ENCODE results near the gene PABPN1. TPM values are rescaled to one million over a fixed set of nuclear protein-coding genes. Genes with fewer than 3 reads are reported as not detected.

PABPN1 gene
- total RNA-seq, 1 donor from 2014 or later = 355 TPM

DNA sequence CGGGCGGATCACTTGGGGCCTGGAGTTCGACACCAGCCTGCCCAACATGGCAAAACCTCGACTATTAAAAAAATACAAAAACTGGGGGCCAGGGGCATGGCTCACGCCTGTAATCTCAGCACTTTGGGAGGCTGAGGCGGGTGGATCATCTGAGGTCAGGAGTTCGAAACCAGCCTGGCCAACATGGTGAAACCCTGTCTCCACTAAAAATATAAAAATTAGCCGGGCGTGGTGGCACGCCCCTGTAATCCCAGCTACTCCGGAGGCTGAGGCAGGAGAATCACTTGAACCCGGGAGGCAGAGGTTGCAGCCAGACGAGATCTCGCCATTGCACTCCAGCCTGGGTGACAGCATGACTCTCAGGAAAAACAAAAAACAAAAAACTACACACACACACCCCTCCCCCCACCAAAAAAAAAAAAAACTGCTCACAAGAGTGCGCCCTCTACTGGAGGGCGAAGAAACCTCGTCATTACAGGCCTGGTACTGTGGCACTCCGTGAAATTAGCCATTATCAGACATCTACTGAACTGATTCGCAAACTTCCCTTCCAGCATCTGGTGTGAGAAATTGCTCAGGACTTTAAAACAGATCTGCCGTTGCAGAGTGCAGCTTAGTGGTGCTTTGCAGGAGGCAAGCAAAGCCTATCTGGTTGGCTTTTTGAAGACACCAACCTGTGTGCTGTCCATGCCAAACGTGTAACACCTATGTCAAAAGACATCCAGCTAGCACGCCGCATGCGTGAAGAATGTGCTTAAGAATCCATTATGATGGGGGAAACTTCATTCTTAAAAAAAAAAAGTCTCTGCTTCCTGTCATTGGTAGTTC is 26.3 kb upstream of the PABPN1 start:
- DNase-seq = peak; percentile 41
- peaks cover 9% of the 10 kb centered on the region for H3K9me3 Mint-ChIP-seq (ENCODE audit: unreplicated experiment)
- no peak overlapping the region for H3K27ac Mint-ChIP-seq (ENCODE audit: unreplicated experiment)
- peaks cover 15% of the 10 kb centered on the region for H3K27me3 Mint-ChIP-seq (ENCODE audit: unreplicated experiment)
- TF ChIP-seq, protein P1, sequence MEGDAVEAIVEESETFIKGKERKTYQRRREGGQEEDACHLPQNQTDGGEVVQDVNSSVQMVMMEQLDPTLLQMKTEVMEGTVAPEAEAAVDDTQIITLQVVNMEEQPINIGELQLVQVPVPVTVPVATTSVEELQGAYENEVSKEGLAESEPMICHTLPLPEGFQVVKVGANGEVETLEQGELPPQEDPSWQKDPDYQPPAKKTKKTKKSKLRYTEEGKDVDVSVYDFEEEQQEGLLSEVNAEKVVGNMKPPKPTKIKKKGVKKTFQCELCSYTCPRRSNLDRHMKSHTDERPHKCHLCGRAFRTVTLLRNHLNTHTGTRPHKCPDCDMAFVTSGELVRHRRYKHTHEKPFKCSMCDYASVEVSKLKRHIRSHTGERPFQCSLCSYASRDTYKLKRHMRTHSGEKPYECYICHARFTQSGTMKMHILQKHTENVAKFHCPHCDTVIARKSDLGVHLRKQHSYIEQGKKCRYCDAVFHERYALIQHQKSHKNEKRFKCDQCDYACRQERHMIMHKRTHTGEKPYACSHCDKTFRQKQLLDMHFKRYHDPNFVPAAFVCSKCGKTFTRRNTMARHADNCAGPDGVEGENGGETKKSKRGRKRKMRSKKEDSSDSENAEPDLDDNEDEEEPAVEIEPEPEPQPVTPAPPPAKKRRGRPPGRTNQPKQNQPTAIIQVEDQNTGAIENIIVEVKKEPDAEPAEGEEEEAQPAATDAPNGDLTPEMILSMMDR (IDR thresholded peaks at IDR 0.05; ENCODE audit: partially characterized antibody, unreplicated experiment) = peak; percentile 93
- peaks cover 9% of the 10 kb centered on the region for H3K36me3 Mint-ChIP-seq (ENCODE audit: unreplicated experiment)
- peaks cover 5% of the 10 kb centered on the region for H3K4me1 Mint-ChIP-seq (ENCODE audit: low read depth, unreplicated experiment)
- peak overlapping the region; percentile 36 for H3K4me3 Mint-ChIP-seq (ENCODE audit: unreplicated experiment)

DNA sequence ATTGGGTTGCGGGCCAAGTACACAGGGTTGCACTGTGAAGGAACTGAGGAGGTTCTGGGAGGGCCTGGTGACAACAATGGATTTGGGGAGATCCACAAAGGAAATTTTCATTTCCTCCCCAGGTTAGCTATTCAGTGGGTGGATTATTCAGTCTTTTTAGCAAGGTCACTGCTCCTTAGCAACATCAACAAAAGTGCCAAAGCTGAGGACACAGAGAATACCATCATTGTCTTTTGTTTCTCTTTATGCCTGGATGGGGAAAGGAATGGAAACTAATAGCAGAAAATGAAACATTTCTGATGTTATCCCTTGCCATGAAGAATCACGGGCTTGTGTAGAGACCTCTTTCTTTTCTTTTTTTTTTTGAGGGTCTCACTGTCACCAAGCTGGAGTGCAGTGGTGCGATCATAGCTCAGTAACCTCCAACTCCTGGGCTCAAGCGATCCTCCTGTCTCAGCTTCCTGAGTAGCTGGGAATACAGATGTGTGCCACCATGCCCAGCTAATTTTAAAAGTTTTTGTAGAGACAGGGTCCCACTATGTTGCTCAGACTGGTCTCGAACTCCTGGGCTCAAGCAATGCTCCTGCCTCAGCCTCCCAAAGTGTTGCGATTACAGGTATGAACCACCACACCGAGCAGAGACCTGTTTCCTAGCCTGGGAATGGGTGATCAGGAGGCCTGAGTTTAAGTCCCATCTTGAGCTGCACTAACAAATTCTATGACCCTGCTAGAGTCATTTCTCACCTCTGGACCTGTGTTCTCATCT is 25.1 kb upstream of the PABPN1 start:
- TF ChIP-seq, protein P1 (IDR thresholded peaks at IDR 0.05; ENCODE audit: partially characterized antibody, unreplicated experiment) = no peak
- DNase-seq = no peak
- Mint-ChIP-seq H3K4me1 (ENCODE audit: low read depth, unreplicated experiment) (peaks cover 8% of the 10 kb centered on the region), H3K27me3 (ENCODE audit: unreplicated experiment) (peaks cover 19% of the 10 kb centered on the region), H3K27ac (ENCODE audit: unreplicated experiment) (no peak overlapping the region), H3K36me3 (ENCODE audit: unreplicated experiment) (peaks cover 9% of the 10 kb centered on the region), H3K9me3 (ENCODE audit: unreplicated experiment) (peaks cover 16% of the 10 kb centered on the region), H3K4me3 (ENCODE audit: unreplicated experiment) (no peak overlapping the region)

DNA sequence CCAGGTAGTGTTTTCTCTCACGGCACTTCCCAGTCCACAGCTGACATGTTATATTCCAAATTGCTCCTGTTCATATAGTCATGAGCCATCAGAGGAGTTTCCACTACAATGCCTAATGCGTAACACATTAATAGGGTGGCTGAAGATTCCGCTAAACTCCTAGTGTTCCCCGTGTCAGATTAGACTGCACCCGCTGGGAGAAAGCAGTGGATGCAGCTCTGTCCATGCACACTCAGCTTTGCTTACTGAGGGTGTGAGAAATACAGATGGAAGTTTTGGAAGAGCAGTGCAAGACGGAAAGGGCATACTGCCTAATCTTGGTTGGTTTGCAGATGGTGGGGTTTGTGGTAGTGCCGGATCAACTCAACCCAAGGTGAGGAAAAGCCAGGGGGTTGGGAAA is 24.2 kb upstream of the PABPN1 start:
- Mint-ChIP-seq H3K27ac (ENCODE audit: unreplicated experiment) (no peak overlapping the region), H3K36me3 (ENCODE audit: unreplicated experiment) (peaks cover 9% of the 10 kb centered on the region), H3K4me1 (ENCODE audit: low read depth, unreplicated experiment) (peaks cover 8% of the 10 kb centered on the region), H3K9me3 (ENCODE audit: unreplicated experiment) (peaks cover 18% of the 10 kb centered on the region), H3K27me3 (ENCODE audit: unreplicated experiment) (peaks cover 19% of the 10 kb centered on the region), H3K4me3 (ENCODE audit: unreplicated experiment) (peak overlapping the region; percentile 44)
- DNase-seq = no peak
- TF ChIP-seq, protein P1 (IDR thresholded peaks at IDR 0.05; ENCODE audit: partially characterized antibody, unreplicated experiment) = no peak

DNA sequence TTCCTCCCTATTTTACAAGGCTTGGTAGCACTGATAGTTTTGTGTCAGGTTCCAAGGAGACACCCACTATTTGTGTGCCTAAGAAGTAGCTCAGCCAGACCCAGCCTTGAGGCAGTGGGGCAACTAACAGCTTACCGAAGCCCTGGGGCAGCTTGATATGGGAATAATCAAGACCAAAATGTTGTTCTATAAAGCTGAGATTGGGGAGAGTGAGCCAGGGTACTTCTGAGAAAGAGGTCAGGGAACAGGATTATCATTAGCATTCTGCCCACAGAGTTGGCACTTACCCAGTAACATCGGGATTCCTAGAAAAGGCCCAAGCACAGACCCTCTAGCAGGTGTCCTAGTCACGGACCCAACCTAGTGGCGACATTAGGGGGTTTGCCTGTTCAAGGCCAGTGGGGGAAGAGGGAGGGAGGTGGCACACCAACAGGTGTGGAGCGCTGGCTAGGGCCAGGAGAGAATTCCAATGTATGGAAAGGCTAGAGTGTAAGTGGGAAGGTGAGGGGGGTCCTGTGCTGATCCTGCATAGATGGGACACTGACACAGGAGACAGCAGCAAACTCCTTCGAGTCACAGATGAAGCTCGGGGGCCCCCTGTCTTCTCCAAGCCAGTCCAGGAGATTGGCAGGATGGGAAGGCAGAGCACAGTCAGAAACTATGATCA is 23.5 kb upstream of the PABPN1 start:
- TF ChIP-seq, protein P1 (IDR thresholded peaks at IDR 0.05; ENCODE audit: partially characterized antibody, unreplicated experiment) = no peak
- Mint-ChIP-seq H3K4me3 (ENCODE audit: unreplicated experiment) (peak overlapping the region; percentile 20), H3K36me3 (ENCODE audit: unreplicated experiment) (peaks cover 9% of the 10 kb centered on the region), H3K27me3 (ENCODE audit: unreplicated experiment) (peaks cover 22% of the 10 kb centered on the region), H3K27ac (ENCODE audit: unreplicated experiment) (no peak overlapping the region), H3K4me1 (ENCODE audit: low read depth, unreplicated experiment) (peaks cover 8% of the 10 kb centered on the region), H3K9me3 (ENCODE audit: unreplicated experiment) (peaks cover 20% of the 10 kb centered on the region)
- no peak for DNase-seq

Measured in glutamatergic neuron (in vitro differentiated cells).